K562 (cell line): Measurements from ENCODE around the gene MRPS31. TPM values are rescaled to one million over a fixed set of nuclear protein-coding genes. Genes with fewer than 3 reads are reported as not detected.

ENCODE experiments used
- ATAC-seq: fragments of 200-7000 bp; cut with Tn5 transposase; 3 replicates; pipeline ENCODE4 v1.9.1; 2020; ENCODE audit warnings: moderate library complexity
- BruUV-seq: library from RNA; stranded (reverse); fragments of 400-500 nt; replicated peaks from 2 replicates; lab custom pipeline; 2021; lab: Mats Ljungman, UMichigan
- CTCF ChIA-PET: fragments of 300-600 bp; formaldehyde crosslinking; extraction: SDS; loops from one replicate; lab custom pipeline; 2021; ENCODE audit warnings: low intra/inter-chr PET ratio; lab: Yijun Ruan, JAX
- POLR2A ChIA-PET: fragments of 300-600, 350-650 bp; sonication (Branson Sonifier 250); formaldehyde crosslinking; extraction: SDS; loops from one replicate; lab custom pipeline; 2021; ENCODE audit warnings: antibody characterized with exemption, inconsistent platforms; lab: Yijun Ruan, JAX
- DNase-seq, 4 experiments: peaks; one replicate each; pipeline versions ENCODE4 v3.0.0 to v3.0.0-alpha.2; 2011 to 2018; ENCODE audit warnings: low spot score in 3 of 4, mixed read lengths in 3 of 4; ENCODE audit errors: extremely low read depth in 1 of 4
- FAIRE-seq: peaks from 2 replicates; lab custom pipeline; 2011; peaks lifted over from hg19 to GRCh38; lab: Jason Lieb, UNC
- H2AFZ ChIP-seq: 2 replicates; pipeline ENCODE4 v1.6.0; 2011; ENCODE audit warnings: low read depth, low read length, control low read depth, inconsistent platforms
- H3K27ac ChIP-seq: fragments of 200-600 bp; 3 replicates; pipeline ENCODE4 v1.8.0; 2011; ENCODE audit warnings: low read depth, mild to moderate bottlenecking, control low read depth, inconsistent platforms, low read length, moderate library complexity, mixed read lengths; ENCODE audit errors: extremely low read depth
- H3K27me3 ChIP-seq, 2 experiments: fragments of 300-600 bp in 1 of 2; 2 replicates in 1 of 2; 3 replicates in 1 of 2; pipeline versions ENCODE4 v1.6.0 to v1.8.0; 2011; ENCODE audit warnings: inconsistent platforms in 2 of 2, low read length in 2 of 2, mild to moderate bottlenecking in 1 of 2, mixed read lengths in 1 of 2, moderate library complexity in 1 of 2; ENCODE audit not compliant: control insufficient read depth in 2 of 2, insufficient read depth in 2 of 2
- H3K36me3 ChIP-seq: fragments of 300-600 bp; 3 replicates; pipeline ENCODE4 v1.8.0; 2011; ENCODE audit warnings: mild to moderate bottlenecking, low read length, inconsistent platforms; ENCODE audit not compliant: control insufficient read depth, insufficient read depth
- H3K4me1 ChIP-seq, 2 experiments: fragments of 200-600 bp in 1 of 2; replicated peaks in 1 of 2; 2 replicates in 1 of 2; 3 replicates in 1 of 2; pipeline versions ENCODE4 v1.5.1 to v1.8.0; 2011; ENCODE audit warnings: inconsistent platforms in 2 of 2, low read length in 2 of 2, mild to moderate bottlenecking in 1 of 2, mixed read lengths in 1 of 2, moderate library complexity in 1 of 2; ENCODE audit not compliant: control insufficient read depth in 2 of 2, insufficient read depth in 2 of 2
- H3K4me2 ChIP-seq: 2 replicates; pipeline ENCODE4 v1.6.1; 2011; ENCODE audit warnings: low read length, control low read depth, inconsistent platforms, mixed read lengths; ENCODE audit not compliant: insufficient read depth
- H3K4me3 ChIP-seq: fragments of 200-600 bp; sonication (generic), shearing (Covaris generic); 2 replicates; pipeline ENCODE4 v1.5.1; 2016; ENCODE audit warnings: control low read depth, inconsistent platforms
- H3K79me2 ChIP-seq: fragments of 200-600 bp; 3 replicates; pipeline ENCODE4 v1.8.0; 2011; ENCODE audit warnings: low read length, inconsistent platforms; ENCODE audit not compliant: control insufficient read depth, insufficient read depth
- H3K9ac ChIP-seq, 2 experiments: 2 replicates each; pipeline versions ENCODE4 v1.6.0 to v1.6.1; 2011; ENCODE audit warnings: low read depth in 2 of 2, low read length in 2 of 2, control low read depth in 1 of 2, inconsistent platforms in 1 of 2, mild to moderate bottlenecking in 1 of 2, mixed read lengths in 1 of 2; ENCODE audit not compliant: insufficient read depth in 1 of 2
- H3K9me1 ChIP-seq: one replicate; pipeline ENCODE4 v1.6.0; 2011; ENCODE audit warnings: inconsistent platforms, mild to moderate bottlenecking, low read length, moderate library complexity; ENCODE audit not compliant: control insufficient read depth, insufficient read depth
- H3K9me3 ChIP-seq: replicated peaks from 2 replicates; pipeline ENCODE4 v1.5.1; 2011; ENCODE audit warnings: low read depth, low read length, inconsistent platforms; ENCODE audit not compliant: control insufficient read depth, insufficient read depth
- H4K20me1 ChIP-seq: replicated peaks from 2 replicates; pipeline ENCODE4 v1.6.1; 2011; ENCODE audit warnings: low read length, inconsistent platforms, mixed read lengths; ENCODE audit not compliant: control insufficient read depth, insufficient read depth
- BRF1 ChIP-seq: IDR thresholded peaks from 3 replicates; pipeline ENCODE4 v1.6.1; 2011; ENCODE audit warnings: borderline replicate concordance, mild to moderate bottlenecking; ENCODE audit not compliant: insufficient read length; ENCODE audit errors: extremely low read depth
- MEIS2 ChIP-seq: fragments of 450-650 bp; IDR thresholded peaks from 2 replicates; pipeline ENCODE4 v1.6.1; 2014; ENCODE audit warnings: mild to moderate bottlenecking; ENCODE audit not compliant: partially characterized antibody
- NKRF ChIP-seq: fragments of 450-650 bp; IDR thresholded peaks from 2 replicates; pipeline ENCODE4 v1.6.1; 2016; ENCODE audit warnings: borderline replicate concordance
- POLR2B ChIP-seq: fragments of 450-650 bp; IDR thresholded peaks from 2 replicates; pipeline ENCODE4 v1.6.1; 2018; ENCODE audit warnings: low read depth; ENCODE audit not compliant: partially characterized antibody
- PTRF ChIP-seq: fragments of 450-650 bp; IDR thresholded peaks from 2 replicates; pipeline ENCODE4 v1.6.1; 2016; ENCODE audit warnings: mild to moderate bottlenecking, missing genetic modification characterization, missing compliant biosample characterization
- TAF1 ChIP-seq: IDR thresholded peaks from 2 replicates; pipeline ENCODE4 v1.6.1; 2011; ENCODE audit warnings: mild to moderate bottlenecking, low read length, moderate library complexity; ENCODE audit not compliant: insufficient read depth, control insufficient read depth, severe bottlenecking; ENCODE audit errors: extremely low read depth
- TBL1XR1 ChIP-seq, 2 experiments: IDR thresholded peaks; 2 replicates each; pipeline ENCODE4 v1.6.1; 2012; ENCODE audit warnings: improper control_type of control experiment in 2 of 2, low read length in 2 of 2, mild to moderate bottlenecking in 1 of 2
- XRCC3 ChIP-seq: fragments of 450-650 bp; IDR thresholded peaks from 2 replicates; pipeline ENCODE4 v1.6.1; 2017; ENCODE audit warnings: mild to moderate bottlenecking, moderate library complexity
- ZBTB5 ChIP-seq: fragments of 450-650 bp; IDR thresholded peaks from 2 replicates; pipeline ENCODE4 v1.6.1; 2017; ENCODE audit warnings: antibody characterized with exemption
- ZFP36 ChIP-seq: fragments of 150-350 bp; IDR thresholded peaks from 2 replicates; pipeline ENCODE4 v1.6.1; 2018; ENCODE audit warnings: low read length, low read depth; ENCODE audit not compliant: partially characterized antibody
- WGBS: fragments of 100-300 bp; shearing (Covaris generic); methylation state at CpG from one replicate; pipeline ENCODE4 v1.1.6; 2016; ENCODE audit warnings: low coverage, mixed read lengths; ENCODE audit not compliant: insufficient coverage; ENCODE audit errors: missing lambda C conversion rate; 5-methylcytosine and 5-hydroxymethylcytosine counted together
- in situ Hi-C: fragments of 300-500 bp; cut with MboI; formaldehyde crosslinking; loops from 4 replicates; pipeline ENCODE4 v1.15.0; 2018; ENCODE audit warnings: inconsistent platforms, mixed read lengths
- intact Hi-C: fragments of 100-400 bp; cut with micrococcal nuclease; formaldehyde crosslinking; loops from 2 replicates; pipeline ENCODE4 v1.14.2; 2022
- polyA plus RNA-seq, 8 experiments: library from polyadenylated mRNA; depleted of rRNA in 4 of 8; stranded (reverse) in 5 of 8; unstranded in 3 of 8; fragments of >200 nt; fragmentation: Nextera tagmentation in 2 of 8; fragmentation: Illumina TruSeq in 1 of 8; extraction: Ambion mirVana in 2 of 8; extraction: Trizol in 1 of 8; gene quantifications; 2 replicates each; pipeline versions ENCODE4 v1.2.1 to v1.2.3, GENCODE V29; 2011 to 2014; ENCODE audit warnings: inconsistent platforms in 1 of 8, missing spikeins in 1 of 8
- total RNA-seq, 7 experiments: library from RNA; depleted of rRNA in 6 of 7; stranded (reverse); fragments of >200 nt in 6 of 7; fragmentation: Illumina TruSeq in 2 of 7; extraction: Trizol in 2 of 7; gene quantifications; 2 replicates each; pipeline versions ENCODE4 v1.2.1 to v1.2.3, GENCODE V29; 2011 to 2021; ENCODE audit warnings: low replicate concordance in 1 of 7

MRPS31 gene
- total and polyA plus RNA-seq, 9 of the 15 experiments (the other 6 are each of a cell fraction or from before 2014, with no cell fraction given), result 20.3 to 57.8 (median 37.1) TPM

GRCh38 chr13:40772765-40773473 lies 1.9 kb upstream of the MRPS31 start:
- ATAC-seq (no peak), DNase-seq (no peak), FAIRE-seq (no peak)
- Histone ChIP-seq H3K36me3 (peaks cover 4% of the 10 kb centered on the region; the same call in 1 of the 3 replicates), H3K27ac (no peak overlapping the region), H3K9ac (no peak overlapping the region), H3K4me3 (no peak overlapping the region), H3K79me2 (peaks cover 24% of the 10 kb centered on the region), H3K9me1 (no peaks in the 10 kb centered on the region), H3K9me3 (no peaks in the 10 kb centered on the region), H3K4me1 (peaks cover 6 to 8% of the 10 kb centered on the region in 2 experiments; a peak in 4 of 5 replicates), H2AFZ (no peak overlapping the region), H4K20me1 (no peaks in the 10 kb centered on the region), H3K4me2 (no peak overlapping the region), H3K27me3 (no peaks in the 10 kb centered on the region)
- ChIA-PET POLR2A (no interaction called here), CTCF (no interaction called here)
- TF ChIP-seq NKRF, result no peak
- TF ChIP-seq POLR2B, result no peak
- TF ChIP-seq ZBTB5, result no peak
- TF ChIP-seq BRF1, result no peak
- TF ChIP-seq ZFP36, result no peak
- TF ChIP-seq XRCC3, result no peak
- TF ChIP-seq MEIS2, result no peak
- TF ChIP-seq PTRF, result no peak
- no peak for TF ChIP-seq TAF1
- no peak for TF ChIP-seq TBL1XR1 (IDR thresholded peaks at IDR 0.05; ENCODE audit: low read length in 2 of 2)
- intact Hi-C loops, result no loop called here
- 69% methylated on average over 4 of the region's 6 CpGs for WGBS
- no TSS peak for BruUV-seq
- in situ Hi-C loops, result no loop called here
